Colon (tissue), 2 donors: ENCODE measurements around the gene SRSF4.
"Not testable (repeated sequence)": the region's sequence is repeated elsewhere in the genome, so short reads cannot be mapped to it uniquely, and the experiment has no call there.

Experiments used
- FAIRE-seq: peaks from 2 replicates; lab custom pipeline; 2012; peaks lifted over from hg19 to GRCh38; lab: Jason Lieb, UNC
- donor health status: control.
- donor health status: control.

SRSF4 gene

DNA sequence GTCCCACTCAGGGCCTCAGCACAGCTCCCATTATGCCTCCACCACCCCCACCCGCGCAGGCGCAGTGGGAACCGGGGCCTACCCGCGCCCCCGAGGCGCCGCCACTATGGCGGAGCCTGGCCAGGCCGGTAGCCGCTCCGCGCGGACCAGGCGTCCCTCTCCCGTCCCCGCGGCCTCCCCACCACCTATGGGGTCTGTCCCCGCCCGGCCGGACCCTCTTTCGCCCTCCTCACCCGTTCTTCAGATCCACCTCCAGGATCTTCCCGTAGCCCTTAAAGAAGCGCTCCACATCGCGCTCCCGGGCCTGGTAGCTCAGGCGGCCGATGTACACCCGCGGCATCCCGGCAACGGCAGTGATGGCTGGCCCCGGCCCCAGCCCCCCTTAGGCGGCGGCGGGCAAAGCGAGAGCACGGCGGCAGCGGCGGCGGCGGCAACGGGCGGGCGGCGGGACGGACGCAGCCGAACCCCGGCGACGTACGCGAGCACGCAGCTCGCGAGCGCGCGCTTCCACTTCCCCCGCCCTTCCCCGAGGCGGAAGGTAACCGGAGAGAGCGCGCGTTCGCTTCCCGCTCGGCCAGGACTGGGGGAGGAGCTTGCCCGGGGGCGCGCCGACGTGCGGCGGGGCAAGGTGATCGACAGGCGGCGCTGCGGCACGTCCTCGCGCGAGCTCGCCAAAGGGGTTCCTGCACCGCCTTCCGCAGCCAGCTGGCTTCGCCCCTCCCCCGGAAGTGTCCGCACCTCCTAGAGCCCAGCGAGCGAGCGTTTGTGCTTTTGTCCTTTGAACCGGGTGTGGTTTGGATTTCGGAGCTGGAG lies at the start of gene SRSF4:
Gene SRSF4 (minus strand): TSS at position 488 of the 813 bp plus-strand sequence. CDS start 148 bp downstream, at position 340.
- FAIRE-seq, result peak; percentile 62

DNA sequence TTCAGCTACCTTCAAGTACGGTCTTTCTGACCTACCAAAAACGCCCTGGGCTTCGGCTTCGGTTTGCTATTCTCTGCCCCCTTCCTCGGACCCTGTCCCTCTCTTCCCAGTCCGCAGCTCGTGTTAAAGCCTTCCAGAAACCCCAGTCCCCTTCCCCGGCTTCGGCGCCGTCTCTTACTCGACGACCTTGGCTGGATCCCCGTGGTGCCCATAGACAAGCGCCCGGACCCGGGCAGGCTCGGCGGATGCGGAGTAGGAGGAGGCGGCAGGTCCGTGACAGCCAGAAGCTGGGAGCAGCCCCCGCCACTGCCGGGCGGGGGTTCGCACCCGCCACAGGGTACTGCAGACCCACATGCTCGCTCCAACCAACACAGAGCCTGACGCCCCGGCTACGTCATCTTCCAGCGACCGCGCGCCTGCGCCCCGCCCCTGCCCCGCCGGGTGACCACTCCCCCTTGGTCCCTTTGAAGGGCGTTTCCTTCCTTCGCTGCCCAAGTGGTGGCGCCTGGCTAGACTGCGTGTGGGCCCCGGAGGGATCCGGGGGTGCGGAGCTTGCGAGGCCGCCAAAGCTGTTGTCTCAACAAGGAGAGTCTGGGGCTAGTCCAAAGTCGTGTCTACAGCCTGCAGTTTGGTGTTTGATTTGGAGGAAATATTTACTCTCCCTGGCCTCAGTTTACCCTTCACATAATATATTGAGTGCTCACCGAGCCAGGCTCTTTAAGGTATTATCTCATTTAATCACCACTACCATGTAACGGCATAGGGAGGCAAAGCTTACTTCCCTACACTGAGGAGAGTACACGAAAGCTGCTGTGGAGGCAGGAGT lies 49.1 kb upstream of the SRSF4 start, which contains the start of gene MECR:
Gene MECR (minus strand): TSS at position 382 of the 826 bp plus-strand sequence. CDS start 28 bp downstream, at position 354.
- FAIRE-seq, result no peak

DNA sequence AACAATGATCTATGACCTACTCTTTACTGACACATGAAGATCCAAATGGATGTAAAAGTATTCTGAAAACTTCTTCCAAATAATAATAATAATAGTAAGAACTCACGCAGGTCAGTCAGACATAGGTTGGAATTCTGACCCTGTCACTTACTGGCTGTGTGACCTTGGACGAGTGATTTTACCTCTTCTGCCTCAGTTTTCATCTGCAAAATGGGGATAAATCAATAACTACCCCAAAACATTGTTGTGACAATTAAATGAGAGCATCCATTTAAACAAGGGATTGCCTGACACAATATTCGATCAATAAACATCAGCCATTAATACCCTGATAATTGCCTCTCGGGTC lies 48.5 kb upstream of the SRSF4 start:
- FAIRE-seq, result no peak

DNA sequence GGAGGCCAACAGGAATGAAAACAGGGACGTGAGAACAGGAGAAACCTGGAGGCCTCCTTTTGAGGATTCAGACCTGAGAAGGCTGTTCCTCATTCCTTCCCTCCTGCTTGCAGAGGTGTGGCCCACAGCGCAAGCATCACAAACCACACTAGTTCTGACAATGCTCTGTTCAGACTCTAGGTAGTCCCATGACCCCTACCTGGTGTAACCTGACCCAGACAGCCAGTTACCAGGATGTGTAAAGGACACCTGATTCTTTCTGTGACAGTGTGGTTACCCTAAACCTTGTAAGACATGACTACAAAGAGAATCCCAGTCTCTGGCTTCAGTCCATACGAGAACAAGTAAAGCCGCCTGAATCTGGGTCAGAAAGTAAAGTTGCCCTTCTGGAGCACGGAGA lies 45.8 kb upstream of the SRSF4 start:
- FAIRE-seq, result no peak

DNA sequence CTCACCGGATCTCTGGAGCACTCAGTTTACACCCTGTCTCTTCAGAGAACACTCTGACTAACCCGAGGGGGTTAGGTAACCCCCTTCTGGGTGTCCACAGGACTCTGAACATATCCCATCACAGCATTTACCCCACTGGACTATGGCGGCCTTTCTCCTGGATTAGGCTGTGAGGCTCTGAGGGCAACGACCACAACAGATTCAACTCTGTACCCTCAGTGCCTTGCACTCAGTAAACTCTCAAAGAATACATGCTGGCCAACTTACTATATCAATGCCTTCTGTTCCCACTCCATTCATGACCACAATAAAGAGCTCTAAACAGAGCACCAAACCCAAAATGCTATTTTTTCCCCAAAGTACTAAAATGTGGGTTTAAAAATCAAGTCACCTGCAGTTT lies 43.7 kb upstream of the SRSF4 start:
- no peak for FAIRE-seq

DNA sequence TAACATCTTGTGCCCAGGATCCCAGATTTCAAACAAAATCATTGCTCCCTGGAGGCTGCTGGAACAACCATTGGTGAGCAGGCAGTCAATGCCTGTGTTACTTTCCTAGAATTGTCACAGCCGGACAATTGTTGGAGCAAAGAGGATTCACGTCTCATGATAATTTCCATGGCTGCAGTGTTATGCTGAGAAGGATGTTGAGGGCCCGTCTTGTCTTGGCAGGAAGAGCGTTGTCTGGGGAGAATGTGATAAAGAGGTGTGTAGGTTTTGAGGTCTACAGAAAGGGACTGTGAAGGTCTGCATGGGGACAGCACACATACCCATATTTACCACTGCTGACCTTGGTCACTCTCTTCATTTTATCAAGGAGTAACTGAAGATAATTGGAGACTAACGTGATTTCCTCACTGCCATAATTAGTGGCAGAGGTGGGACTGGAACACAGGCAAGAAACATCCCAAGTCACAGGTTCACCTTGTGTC lies 42.7 kb upstream of the SRSF4 start:
- FAIRE-seq, result no peak

DNA sequence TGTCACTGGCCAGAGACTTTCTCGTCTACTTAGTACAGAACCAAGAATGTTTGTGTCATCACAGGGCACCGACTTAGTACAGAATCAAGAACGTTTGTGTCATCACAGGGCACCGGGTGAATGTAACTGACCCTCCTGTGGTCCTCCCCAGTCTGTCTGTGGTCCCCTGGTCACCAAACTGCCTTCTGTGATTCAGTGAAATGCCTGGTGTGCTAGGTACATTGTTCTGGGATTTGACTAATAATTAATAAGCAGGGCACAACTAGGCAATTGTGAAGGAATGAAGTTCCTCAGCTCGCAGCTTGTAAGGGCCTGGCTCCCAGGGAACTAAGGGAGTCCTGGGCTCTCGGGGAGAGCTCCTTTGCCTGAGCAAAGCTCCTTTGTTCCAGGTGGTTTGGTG lies 41.8 kb upstream of the SRSF4 start:
- no peak for FAIRE-seq

DNA sequence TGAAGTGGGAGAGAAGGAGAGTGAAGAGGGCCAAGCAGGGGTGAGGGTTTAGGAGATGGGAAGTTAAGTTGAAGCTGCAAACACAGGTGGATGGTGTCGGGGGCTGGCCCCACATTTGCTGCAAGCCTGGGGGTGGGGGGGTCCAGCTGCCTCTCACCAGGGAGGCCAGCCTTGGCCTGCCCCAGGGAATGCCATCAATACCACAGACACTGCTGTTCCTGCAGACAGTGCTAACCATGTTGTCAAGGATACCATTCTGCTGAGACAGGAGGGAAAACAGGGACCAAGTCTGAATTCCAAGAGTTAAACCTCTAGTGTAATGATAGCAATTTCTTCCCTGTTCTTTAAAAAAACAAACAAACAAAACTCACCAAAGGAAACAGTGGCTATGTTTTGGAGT lies 41.0 kb upstream of the SRSF4 start:
- FAIRE-seq, result no peak

DNA sequence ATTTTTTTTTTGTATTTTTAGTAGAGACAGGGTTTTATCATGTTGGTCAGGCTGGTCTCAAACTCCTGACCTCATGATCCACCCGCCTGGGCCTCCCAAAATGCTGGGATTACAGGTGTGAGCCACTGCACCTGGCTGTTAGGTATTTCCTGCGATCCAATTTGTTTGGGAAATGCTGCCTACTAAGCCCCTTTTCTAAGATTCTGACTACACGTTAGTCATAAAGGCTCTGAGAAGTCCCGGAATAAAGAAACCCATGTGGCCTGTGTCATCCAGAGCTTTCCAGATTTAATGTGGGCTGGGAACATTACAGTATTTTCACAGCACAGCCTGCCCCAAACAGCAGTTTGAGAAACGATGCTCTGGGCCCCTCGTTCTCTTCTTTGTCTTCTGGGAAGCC lies 40.6 kb upstream of the SRSF4 start:
- not testable (repeated sequence) for FAIRE-seq

DNA sequence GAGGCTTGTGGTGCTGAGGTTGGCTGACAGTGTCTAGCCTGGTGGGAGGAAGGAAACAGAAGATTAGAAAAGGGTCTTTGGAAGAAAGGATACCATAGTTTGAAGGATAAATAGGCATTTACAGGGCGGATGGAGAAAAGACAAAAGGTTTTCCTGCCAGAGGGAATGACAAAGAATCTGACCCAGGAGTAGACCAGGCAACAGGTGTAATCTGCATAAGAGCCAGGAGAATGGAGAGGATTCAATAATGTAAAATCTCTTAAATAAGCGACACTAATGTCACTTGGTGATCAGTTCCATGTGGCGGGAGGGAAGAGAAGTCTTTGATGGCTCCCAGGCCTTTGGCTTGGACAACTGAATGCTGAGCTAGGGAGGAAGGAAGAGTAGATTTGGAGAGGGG lies 39.6 kb upstream of the SRSF4 start:
- FAIRE-seq, result no peak

DNA sequence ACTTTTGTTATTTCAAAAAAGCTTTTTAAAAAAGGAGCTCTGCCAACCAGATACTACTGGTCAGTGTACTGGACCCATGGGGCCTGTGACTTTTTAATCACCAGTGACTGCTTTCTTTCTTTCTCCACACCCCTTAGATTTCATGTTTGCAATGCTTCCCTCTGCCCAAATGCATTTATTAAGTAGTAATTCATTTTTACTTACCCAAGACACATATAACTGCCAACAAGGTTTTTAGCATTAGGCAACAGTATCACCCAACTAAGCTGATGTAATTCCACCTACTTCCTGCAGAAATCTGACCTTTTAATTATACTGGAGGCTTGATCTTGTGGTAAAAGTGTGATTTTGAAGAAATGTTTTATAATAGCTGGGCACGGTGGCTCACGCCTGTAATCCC lies 36.5 kb upstream of the SRSF4 start:
- no peak for FAIRE-seq

DNA sequence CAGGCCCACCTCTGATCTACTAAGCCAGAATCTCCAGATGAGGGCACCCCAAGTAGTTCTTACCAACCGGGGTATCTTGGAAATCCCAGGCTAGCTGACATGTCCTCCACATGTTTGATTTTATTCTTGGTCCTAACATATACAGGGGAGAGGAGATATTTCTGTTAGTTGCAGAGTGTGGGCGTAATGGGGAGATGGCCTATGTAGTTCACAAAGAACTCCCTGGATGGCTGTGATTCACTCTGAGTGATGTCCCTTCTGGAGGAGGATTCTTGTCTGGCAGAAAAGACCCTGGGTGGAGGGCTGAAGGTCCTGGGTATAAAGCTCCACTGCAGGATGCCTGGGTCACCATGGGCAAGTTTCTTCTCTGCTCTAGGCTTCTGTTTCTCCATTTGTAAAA lies 35.9 kb upstream of the SRSF4 start:
- no peak for FAIRE-seq

DNA sequence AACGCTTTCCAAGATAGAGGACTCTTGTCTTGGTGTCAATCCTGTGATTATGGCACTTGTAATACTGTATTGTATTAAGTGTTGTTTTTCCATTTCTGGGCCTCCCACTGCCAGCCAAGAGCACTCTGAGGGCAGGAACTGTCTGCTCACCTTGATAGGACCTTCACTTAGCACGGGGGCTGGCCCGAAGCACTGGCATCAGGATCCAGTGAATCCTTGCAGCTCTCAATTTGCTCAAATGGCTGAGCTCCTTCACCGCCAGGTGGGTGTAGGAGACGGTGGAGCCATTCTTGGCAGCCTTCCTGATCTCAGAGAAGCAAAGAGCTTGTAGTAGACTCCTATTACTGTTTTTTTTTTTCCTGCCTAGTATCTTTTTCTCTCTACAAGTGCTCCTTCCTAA lies 31.4 kb upstream of the SRSF4 start:
- FAIRE-seq, result no peak

DNA sequence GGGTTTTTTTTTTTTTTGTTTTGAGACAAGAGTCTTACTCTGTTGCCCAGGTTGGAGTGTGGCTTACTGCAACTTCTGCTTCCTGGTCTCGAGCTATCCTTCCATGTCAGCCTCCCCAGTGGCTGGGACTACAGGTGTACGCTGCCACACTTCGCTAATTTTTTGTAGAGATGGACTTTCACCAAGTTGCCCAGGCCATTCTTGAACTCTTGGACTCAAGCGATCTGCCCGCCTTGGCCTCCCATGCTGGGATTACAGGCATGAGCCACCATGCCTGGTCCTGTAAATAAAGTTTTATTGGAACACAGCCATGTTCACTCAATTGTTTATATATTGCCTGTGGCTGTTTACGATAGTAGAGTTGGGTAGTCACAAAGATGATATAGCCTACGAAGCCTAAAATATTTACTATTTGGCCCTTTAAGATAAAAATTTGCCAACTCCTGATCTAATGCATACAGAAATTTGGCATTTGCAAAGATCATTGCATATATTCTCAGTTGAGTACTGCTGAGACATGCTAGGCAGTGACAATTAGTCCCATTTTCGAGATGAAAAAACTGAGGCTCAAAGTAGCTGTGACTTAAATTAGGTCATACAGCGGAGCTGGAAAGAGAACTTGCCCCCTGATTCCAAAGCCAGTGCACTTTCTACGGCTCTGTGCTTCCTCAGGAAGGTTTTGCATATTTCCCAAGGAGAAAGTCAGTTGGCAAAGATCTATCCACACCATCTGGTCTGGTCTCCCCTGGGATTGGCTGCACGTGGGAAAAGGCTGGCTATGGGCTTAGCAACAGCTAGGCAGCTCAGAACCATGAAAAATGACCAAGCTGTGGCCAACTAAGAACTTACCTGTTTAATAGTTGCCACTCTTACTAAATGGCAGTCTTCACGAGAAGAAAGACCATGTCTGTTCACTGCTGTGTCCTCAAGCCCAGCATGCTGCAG lies 29.7 kb upstream of the SRSF4 start:
- FAIRE-seq, result no peak

DNA sequence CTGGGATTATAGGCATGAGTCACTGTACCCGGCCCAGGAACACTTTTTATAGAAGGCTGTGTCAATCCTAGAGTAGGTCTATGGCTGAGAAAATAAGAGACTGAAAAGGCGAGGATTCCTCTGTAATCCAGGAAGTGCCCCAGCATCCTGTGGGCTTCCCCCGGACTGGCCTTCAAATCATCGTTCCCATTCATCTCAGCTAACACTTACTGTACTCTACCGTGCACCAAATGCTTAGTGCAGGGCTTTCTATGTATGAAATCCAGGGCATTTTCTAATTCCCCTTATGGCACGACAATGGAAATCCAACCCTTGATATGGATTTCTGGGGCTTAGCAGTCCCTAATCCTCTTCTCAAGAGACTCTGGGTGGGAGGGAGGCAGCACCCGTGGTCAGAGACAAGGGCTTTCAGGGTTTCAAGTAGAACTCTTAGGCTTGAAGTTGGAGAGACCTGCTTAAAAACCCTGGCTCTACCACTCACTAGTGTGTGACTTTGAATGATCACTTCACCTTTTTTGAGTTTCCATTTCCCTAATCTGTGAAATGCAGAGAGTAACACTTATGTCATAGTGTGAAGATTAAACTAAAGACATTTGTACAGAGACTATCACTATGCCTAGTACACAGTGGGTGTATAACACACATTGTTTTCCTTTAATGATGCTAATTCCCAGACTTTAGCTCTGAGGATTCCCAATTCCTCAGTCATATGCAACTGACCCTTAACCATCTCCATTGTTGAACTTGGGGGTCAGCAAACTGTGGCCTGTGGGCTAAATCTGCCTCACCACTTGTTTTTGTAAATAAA lies 28.8 kb upstream of the SRSF4 start:
- no peak for FAIRE-seq

DNA sequence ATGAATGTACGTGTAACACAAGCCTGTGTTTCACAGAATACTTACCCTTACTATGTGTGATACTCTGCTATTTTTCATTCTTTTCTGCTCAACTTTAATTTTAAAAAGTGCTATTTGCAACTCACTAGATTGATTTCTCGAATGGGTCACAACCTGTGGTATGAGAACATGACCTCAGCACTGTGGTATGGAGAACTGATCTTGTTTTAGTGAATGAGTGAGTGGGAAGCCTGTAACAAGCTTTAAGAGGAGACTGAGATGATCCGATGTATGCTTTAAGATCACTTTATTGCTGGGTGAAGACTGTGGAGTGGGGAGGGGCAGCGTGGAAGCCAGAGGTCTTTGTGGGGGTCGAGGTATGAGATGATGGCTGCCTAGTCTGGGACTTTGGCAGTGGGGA lies 27.5 kb upstream of the SRSF4 start:
- FAIRE-seq, result no peak

DNA sequence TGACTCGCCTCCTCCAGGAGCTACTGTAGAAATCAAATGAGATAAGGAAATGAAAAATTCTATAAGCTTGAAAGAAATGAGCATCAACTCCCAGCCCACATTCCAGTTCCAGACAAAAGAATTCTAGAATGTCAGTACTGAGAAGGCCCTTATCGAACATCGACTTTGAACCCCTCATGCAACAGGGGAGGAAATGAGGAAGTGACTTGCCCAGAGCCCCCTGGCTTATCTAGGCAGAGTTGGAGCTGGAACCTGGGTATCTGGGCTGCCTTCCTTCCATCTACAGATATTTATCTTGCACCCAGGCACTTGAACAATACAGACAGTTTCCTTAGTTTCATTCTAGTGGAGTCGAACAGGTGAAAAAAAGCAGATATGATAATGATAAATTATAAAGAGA lies 26.7 kb upstream of the SRSF4 start:
- FAIRE-seq, result no peak

DNA sequence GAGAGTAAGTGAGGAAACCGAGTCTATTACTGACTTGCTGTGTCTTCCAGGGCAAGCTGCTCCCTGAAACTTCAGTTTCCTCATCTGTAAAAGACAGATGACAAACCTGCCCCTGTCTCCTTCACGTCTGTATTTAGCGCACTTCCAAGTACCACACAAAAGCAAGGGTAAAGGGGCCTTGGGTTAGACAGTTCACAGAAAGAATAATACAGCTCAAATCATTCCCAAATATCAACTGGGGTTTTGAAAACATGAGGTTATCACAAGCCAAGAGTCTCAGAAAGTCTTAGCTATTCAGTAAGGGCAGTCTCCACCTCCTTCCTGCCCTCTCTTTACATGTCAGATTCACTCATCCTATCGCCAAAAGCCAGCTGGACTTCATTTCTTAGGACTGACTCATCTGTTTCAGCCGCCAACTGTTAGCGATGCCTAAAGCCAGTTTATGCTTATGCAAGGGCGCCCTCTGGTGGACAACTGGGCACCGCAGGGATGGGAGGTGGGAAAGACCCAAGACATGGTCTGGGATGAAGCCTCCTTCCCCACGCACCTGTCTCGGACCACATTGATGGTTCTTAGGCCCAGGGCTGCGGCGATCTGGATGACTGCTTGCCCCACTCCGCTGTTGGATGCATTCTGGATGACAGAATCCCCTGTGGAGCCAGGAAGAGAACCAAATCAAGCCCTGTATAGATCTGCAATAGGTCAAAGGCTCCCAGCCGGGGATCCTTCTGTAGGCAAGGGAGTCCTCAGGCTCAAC lies 21.1 kb upstream of the SRSF4 start:
- peak; percentile 85 for FAIRE-seq

DNA sequence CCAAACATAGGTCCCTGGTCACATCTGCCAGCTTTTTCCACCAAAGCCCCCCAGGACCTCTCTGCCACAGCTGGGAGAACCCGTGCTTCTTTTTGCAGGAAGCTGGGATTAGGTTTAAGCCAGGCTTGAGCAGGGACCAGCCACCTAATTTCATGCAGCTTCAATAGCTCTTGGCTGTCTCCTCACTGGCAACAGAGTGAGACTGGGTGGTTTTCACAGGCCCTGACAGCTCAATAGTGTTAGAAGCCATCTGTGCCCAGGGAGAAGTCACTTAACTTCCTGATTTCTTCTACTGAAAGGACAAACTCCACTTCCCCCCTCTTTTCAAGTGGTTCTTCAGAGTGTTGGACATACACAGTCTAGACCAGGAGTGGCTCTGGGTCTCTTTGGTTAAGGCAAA lies 20.4 kb upstream of the SRSF4 start:
- FAIRE-seq, result no peak

DNA sequence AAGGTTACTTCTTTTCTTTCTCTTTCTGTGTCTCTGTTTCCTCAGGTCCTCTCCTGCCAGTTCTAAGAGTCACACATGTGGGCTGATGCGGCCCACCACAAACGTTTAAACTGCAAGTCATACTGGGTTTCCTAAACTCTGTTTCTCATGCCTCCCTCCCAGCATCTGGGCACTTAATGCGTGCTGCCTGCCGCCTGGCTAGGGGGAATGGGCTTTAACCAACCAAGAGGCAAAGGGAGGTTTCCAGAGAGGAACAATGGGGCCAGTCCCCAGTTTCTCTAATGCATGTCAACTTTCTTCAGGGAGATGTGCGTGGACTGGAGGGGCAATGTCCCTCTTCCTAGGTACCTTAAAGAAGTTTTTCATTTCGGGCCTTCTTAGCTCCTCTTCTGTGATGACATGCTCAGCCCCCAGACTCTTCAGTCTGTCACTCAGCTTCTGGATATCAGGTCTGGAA lies 19.9 kb upstream of the SRSF4 start:
- FAIRE-seq, result no peak
